ENCODE data around the gene HHIPL1.
"Not testable (repeated sequence)": the region's sequence is repeated elsewhere in the genome, so short reads cannot be mapped to it uniquely, and the experiment has no call there.

The HHIPL1 gene

DNA sequence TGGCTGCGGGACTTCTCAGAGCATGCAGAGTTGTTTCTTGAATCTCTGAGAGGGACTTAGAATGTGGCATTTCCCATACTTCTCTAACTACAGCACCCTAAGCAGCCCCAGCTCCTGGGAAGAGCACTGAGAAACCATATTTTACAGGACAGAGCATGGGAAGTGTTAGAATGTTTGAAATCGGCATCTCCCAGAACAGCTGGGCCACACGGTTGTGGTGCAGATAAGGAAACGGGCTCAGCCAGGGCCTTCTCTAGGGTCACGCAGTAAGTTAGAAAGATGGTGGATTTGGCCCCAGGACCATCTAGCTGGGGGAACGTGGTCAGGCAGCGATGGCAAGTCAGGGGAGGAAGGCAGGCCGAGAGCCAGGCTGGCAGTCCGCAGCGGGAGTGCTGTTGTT, 10.5 kb upstream of the HHIPL1 start:
- DNase-seq (ENCODE audit: low read depth): no peak

DNA sequence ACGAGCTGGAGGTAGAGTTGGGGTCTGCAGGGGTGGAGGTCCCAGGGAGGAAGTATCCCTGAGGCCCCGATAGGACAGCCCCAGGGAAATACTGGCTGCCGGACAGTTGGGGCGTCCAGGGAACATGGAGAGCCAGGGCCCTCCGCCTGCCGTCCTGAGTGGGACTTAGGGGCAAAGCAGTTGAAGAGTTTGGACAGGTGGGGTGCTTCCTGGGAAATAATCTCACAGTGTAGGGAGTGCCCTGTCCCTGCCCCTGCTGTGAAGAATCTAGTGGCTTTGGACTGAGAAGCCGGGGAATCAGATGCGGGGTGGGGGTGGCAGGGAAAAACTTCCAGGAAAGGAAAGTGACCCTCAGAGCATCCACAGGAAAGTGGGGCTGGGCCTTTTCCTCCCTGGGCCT, 9.8 kb upstream of the HHIPL1 start:
- DNase-seq (ENCODE audit: low read depth): no peak

DNA sequence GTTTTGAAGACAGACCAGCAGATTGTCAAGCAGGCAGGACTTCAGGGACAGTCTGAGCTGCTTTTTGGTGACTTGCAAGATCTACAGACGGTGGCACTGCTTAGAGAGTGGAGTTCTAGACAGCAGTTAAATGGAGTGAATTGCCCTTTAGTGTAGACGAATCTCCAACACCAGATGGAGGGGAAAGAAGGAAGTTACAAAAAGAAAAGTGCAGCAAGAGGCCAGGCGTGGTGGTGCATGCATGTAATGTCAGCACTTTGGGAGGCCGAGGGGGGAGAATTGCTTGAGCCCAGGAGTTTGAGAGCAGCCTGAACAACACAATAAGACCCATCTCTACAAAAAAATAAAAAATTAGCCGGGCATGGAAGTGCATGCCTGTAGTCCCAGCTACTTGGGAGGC, 8.4 kb upstream of the HHIPL1 start:
- no peak for DNase-seq (ENCODE audit: low read depth)

DNA sequence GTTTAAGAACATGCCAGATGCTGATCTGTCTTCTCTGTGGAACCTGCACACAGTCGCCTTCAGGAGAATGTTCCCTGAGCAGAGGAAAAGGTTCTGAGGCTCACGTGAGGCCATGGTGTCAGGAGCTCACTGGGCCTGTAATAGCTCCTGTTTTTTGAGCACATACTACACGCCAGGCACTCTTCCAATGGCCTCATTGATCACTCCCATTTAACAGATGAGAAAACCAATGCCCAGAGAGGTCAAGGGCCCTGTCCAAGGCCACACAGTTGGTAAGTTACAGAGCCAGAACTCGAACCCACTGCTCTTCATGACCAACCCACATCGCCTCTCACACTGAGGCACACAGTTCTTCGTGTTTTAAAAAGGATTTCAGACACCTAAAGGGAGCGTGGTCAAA, 7.3 kb upstream of the HHIPL1 start:
- DNase-seq (ENCODE audit: low read depth): no peak

DNA sequence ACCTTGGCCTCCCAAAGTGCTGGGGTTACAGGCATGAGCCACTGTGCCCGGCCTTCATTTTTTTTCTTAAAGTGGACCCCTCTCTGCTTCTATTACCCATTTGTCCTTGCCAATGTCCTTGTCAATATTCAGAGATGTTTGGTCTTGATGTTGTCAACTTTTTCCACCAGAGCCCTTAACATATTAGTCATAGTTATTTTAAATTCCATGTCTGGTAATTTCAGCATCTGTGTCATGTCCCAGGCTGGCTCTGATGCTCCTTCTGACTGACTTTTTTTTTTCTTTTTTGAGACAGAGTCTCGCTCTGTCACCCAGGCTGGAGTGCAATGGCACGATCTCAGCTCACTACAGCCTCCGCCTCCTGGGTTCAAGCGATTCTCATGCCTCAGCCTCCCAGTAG, 2.2 kb upstream of the HHIPL1 start:
- DNase-seq (ENCODE audit: low read depth): not testable (repeated sequence)

DNA sequence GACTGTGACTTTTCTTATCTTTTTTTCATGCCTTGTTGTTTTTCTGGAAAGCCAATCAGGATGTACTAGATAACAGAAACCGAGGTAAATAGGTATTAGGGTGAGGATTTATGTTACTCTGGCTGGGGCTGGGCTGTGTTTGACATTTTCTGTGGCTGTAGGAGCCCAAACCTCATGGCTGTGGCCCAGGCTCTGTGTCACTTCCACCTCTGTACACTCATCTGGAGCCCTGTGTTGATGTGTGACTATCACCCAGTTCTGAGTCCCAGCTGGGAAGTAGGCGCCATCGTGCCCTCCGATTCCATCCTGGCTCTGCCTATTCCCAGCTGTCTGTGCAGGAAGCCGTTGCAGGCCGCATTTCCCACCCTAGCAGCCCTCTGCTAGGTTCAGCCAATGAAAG, 1.6 kb upstream of the HHIPL1 start:
- no peak for DNase-seq (ENCODE audit: low read depth)

DNA sequence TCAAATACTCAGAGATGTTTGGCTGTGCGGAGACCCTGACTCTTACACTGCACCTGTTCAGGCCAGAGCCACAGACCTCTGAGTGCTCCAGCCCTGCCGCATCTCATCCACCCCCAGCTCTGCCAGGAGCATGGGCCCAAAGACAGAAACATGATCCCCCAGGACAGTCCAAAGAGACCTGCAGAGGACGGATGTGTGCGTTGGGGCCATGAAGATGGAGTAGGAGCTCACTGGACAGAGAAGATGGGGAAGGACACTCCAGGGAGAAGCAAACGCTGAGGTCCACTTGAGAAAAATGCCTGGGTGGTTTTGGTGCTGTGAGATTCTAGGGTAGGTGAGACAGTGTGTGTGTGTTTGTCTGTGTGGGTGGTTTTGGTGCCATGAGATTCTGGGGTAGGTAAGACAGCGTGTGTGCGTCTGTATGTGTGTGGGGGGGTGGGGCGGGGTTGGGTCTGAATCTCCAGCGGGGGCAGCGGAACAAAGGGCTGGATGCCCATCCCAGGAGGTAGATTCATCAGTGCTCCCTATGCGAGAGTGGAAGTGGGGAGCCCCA, 818 bp upstream of the HHIPL1 start:
- no peak for DNase-seq (ENCODE audit: low read depth)

DNA sequence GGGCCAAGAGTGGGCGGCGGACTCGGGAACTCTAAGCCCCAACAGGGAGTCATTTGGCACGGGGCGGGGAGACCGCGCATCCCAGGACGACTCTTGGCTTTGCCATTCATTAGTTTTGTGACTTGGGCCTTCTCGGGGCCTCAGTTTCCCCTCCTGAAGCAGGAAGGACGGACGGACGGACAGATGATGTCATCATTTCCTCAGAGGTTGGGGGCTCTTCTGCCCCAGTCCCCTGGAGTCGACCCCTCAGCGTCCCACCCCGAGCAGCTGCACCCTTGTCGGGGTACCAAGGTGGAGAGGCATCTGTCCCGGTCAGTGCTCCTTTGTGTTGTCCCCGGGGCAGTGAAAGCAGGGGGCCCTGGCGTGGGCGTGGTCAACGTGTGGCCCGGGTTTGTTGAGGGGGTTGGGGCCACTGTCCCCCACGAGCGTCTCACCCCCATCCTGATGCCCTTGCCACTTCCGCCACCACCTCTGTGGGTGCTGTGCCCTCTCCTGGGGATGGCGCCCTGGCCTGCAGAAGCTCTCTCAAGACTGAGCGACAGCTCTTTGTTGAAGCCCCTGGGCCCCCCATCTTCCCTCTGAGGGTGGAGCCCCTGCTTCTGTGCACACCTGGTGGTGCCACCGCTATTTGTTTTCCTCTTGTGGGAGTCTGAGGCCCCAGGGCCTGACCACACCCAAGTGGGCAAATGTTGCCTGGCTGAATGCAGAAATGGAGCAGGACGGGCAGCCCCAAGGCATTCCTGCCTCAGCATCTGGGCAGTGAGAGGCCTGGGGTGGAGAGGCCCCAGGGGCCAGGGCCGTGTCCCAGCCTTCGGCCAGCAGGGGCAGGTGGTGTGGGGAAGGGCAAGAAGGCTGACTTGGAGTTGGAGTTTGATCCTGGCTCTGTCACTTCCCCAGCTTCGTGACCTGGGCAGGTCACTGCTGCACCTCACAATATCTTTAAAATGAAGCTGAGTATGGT, 896 bp downstream of the HHIPL1 start:
- no peak for DNase-seq (ENCODE audit: low read depth)

DNA sequence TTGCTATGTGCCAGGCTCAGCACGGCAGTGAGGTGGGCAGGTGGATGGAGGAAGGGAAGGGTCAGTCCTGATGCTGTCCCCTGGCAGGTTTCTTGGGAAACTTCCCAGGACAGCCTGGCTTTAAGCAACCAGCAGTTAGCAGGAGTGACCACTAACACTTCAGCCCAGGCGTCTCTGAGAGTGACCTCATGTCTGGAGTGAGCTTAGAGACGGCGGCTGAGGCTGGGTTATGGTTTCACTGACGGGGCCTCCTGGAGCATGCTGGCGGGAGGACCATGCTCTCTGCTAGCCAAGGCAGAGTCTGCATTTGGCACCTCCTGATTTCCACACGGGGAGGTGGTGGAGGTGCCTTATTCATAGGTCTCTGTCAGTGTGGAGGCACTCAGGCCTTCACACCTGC, 2.5 kb downstream of the HHIPL1 start:
- no peak for DNase-seq (ENCODE audit: low read depth)

DNA sequence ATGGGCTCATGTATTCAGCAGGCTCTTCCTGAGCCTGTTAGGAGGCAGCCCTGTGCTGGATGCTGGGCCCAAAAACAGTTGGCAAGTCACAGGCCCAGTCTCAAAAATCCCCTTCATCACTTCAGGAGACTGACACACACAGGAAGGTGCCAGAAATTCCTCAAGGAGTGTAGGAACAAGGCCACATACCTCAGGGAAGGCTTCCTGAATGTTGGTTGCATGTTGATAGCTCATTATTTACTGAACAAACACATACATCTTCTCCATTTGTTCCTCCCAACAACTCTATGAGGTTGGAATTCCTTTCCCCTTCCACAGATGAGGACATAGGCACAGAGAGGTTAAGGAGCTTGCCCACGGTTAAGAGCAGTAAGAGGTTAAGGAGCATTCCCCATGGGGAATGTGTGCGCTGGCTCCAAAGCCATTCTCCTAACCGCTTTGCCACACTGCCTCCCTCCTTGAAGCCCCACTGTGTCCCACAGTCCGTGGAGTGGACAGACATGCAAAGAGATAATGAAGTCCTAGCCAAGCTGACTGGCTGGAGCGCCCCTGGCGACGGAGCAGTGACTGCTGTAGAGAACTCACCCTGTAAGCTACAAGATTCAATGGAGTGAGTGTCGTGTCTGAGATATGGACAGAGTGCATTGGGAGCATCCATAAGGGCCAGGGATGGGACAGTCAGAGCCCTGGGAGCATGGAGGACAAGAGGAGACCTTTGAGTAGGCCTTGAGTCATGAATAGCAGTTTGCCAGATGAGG, 3.3 kb downstream of the HHIPL1 start:
- no peak for DNase-seq (ENCODE audit: low read depth)

DNA sequence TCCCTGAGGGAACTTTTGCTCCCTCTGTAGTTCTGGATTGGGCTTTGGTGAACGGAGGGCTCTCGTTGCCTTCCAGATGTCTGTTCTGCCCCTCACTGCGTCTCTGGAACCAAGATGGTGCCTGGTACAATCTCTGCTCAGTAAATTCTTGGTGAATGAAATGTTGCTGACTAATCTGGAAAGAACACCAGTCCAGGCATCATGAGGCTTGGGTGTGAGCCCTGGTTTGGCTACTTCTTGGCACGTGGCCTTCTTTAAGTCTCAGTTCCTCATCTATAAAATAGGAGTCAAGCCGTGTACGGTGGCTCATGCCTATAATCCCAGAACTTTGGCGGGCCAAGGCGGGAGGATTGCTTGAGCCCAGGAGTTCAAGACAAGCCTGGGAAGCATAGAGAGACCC, 4.3 kb downstream of the HHIPL1 start:
- DNase-seq (ENCODE audit: low read depth): no peak

DNA sequence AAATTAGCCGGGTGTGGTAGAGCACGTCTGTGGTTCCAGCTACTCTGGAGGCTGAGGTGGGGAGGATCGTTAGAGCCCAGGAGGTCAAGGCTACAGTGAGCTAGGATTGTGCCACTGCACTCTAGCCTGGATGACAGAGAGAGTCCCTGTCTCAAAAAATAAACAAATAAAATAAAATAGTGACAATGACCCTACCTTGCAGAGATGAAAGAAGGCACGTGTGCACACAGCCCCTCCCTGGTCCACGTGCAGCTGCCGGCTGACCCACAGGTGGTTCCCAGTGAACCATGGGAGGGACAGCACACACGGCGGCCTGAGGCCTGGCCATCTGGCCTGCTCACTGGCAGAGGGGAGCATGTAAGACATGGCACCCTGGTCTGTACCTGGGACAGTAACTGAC, 4.7 kb downstream of the HHIPL1 start:
- DNase-seq (ENCODE audit: low read depth): no peak

DNA sequence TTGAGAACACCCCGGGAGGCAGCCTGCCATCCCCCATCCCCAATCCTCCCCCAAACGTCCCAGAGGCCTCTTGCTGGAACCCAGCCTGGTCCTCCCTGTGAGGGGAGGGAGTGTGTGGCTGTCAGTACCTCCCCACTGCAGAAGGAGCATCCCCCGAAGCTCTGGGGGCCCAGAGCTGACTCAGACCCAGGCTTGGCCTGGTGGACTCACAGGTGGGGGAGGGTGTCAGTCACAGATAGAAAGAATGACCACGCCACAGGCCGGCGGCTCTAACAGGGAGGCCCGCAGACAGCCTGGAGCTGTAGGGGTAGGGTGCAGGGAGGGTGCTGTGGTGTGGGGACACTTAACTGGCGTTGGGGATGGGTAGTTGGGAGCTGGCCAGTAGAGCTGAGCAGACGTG, 5.3 kb downstream of the HHIPL1 start:
- DNase-seq (ENCODE audit: low read depth): no peak

DNA sequence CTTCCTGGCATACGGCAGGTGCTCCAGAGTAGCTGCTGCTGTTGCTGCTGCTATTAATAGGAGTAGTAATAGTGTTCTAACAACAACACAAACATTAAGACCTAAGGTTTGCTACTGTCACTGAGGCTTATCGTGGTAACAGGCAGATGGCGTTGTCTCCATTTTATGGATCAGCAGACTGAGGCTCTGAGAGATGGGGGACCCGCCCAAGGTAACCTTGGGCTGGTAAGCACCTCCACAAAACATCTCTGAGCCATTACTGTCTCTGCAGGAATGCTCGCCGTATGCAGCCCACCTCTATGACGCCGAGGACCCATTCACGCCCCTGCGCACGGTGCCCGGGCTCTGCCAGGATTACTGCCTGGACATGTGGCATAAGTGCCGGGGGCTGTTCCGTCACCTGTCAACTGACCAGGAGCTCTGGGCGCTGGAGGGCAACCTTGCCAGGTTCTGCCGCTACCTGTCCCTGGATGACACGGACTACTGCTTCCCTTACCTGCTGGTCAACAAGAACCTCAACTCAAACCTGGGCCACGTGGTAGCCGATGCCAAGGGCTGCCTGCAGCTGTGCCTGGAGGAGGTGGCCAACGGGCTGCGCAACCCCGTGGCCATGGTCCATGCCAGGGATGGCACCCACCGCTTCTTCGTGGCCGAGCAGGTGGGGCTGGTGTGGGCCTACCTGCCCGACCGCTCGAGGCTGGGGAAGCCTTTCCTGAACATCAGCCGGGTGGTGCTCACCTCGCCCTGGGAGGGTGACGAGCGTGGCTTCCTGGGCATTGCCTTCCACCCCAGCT, 7.2 kb downstream of the HHIPL1 start:
- DNase-seq (ENCODE audit: low read depth): no peak

DNA sequence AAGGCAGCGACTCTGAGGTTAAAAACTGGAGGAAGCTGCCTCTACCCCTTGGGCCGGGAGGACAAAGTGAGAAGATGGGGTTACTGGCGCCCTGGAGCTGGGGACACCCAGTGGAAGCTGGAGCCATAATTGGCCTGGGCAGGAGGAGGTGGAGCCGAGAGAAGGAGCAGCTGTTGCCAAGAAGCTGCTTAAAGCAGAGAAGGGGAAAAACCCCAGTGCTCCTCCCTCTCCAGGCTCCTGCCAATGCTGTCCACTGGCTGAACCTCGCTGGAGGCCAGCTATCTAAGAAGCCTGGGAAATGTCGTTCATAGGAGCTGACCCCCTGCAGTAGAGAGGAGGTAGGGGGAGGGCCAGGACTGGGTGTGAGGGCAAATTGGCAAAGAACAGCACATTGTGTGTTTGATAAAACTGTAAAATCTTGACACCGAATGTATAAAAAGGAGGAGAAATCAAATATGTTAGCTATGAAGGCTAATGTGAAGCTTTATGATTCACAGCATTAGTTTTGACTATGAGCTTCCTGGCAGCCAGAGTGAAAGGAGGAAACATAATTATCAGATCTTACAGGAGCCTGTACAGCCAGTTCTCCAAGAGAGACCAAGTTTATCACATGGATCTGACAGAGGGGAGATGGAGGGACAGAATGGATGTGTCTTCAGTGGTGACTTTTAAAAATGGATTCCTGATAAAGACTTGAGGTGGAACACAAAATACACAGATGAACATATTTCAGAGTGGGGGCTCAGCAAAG, 9.5 kb downstream of the HHIPL1 start:
- no peak for DNase-seq (ENCODE audit: low read depth)

DNA sequence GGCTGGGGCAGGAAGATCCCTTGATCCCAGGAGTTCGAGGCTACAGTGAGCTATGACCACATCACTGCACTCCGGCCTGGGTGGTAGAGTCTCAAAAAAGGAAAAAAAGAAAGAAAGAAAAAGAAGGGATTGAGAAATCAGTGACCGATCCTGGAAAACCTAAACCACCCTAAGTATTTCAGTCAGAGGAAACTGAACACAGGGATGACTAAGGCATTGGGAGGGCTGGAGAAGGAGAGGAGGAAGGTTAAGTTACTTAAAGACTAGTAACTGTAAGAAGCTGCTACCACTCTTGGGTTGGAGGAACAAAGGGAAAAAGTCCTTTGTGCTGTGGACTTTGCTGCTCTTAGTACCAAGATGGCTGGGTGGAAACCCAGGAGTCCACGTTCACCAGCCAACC, 10.6 kb downstream of the HHIPL1 start:
- DNase-seq (ENCODE audit: low read depth): no peak

DNA sequence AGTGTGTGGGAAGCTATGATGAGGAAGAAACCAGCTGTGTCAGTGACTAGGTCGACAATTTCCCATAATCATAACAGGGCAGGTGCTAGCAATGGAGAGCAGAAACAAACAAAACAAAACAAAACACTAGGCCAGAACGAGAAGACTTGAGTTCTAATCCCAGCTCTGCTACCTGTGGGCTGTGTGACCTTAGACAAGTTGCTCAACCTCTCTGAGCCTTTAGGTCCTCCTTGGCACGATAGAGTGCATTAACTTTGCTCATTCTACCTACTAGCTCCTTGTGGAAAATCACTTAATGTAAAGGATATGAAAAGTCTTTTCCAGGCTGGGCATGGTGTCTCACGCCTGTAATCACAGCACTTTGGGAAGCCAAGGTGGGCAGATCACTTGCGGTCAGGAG, 11.2 kb downstream of the HHIPL1 start:
- no peak for DNase-seq (ENCODE audit: low read depth)

DNA sequence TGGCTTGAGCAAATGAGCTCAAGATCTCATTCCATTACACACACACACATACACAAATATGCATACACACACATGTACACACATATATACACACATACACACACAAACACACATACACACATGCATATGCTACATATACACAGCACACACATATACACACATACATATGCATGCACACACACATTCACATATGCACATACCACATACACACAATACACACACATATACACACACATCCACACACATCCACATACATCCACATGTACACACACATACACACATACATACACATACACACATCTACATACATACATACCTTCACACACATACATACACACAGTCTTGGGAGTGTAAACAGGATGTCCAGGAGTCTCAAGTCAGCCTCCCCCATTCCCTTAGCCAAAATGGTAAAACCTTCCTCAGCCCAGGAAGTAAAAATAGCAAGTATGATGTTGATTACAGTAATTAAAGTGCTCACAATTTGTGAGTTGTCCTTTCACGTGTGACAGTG, 12.8 kb downstream of the HHIPL1 start:
- DNase-seq (ENCODE audit: low read depth): no peak

DNA sequence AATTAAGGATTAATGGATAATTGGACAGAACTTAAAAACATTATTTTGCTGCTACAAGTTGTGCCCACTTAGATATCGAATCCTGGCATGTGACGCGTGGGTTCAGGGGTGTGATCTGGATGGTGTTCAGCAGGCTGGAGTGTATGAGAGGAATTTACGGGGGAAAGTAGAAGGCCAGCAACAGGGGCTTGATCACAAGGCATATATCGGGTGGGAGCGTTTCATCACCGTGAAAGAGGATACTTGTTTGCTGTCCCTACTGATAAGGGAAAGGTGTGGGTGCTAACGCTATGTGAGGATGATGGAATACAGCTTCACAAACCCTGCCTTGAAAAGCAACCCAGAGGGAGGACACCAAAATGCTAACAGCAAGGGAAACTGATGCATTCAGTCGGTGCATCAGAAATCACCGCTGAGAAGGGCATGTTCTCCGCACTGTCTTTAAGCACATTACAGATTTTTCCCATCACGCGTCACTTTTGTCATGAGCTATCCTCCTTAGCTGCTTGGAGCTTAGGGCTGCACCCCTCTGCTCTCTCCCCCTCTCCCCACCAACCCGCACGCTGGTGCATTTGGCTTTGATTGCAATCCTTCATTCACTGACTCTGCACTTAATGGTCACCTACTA, 13.4 kb downstream of the HHIPL1 start:
- DNase-seq (ENCODE audit: low read depth): no peak

DNA sequence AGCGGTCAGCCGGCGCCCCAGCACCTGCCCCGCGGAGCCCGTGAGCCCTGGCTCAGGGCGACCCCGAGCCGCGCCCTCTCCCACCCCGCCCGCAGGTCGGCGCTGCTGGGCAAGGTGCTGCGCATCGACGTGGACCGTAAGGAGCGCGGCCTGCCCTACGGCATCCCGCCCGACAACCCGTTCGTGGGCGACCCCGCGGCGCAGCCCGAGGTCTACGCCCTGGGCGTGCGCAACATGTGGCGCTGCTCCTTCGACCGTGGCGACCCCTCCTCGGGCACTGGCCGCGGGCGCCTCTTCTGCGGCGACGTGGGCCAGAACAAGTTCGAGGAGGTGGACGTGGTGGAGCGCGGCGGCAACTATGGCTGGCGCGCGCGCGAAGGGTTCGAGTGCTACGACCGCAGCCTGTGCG, 14.4 kb downstream of the HHIPL1 start:
- DNase-seq (ENCODE audit: low read depth): no peak

All from stimulated activated CD8-positive, alpha-beta memory T cell treated with anti-CD3 and anti-CD28 coated beads, Interleukin-12 subunit alpha, Interleukin-12 subunit beta, amount 100 ng/mL, for 4 hours (primary cell).